Gastroesophageal sphincter (tissue), 3 donors: Measurements from ENCODE around the gene UBQLN4.

Experiments
- CTCF ChIP-seq, 4 experiments: fragments of 200-600 bp in 2 of 4; fragments of 450-650 bp in 2 of 4; sonication (generic) in 1 of 4; IDR thresholded peaks; one replicate each; pipeline ENCODE4 v1.5.1; 2017 to 2019; ENCODE audit warnings: antibody characterized with exemption in 4 of 4, mild to moderate bottlenecking in 2 of 4, moderate library complexity in 2 of 4
- POLR2A ChIP-seq, 2 donors: fragments of 450-650 bp; IDR thresholded peaks; one replicate each; pipeline ENCODE4 v1.6.1; 2017; ENCODE audit warnings: antibody characterized with exemption in 2 of 2, mild to moderate bottlenecking in 2 of 2, moderate library complexity in 1 of 2
- POLR2AphosphoS5 ChIP-seq: sonication (generic); formaldehyde crosslinking; IDR thresholded peaks from one replicate; pipeline ENCODE4 v1.6.1; 2017; ENCODE audit warnings: antibody characterized with exemption

- TF ChIP-seq CTCF (IDR thresholded peaks at IDR 0.05), result no peak
- no peak for TF ChIP-seq POLR2AphosphoS5
- TF ChIP-seq POLR2A (IDR thresholded peaks at IDR 0.05), result no peak
These were observed 7.5 kb upstream of the UBQLN4 start, which contains the start of gene RAB25 for GRCh38 chr1:156060937-156061636.
